ENCODE data around the gene ZDHHC16. TPM values are rescaled to one million over a fixed set of nuclear protein-coding genes. Genes with fewer than 3 reads are reported as not detected.

ZDHHC16 gene
- total RNA-seq, 1 donor from 2014 or later, result 20.7 TPM

DNA sequence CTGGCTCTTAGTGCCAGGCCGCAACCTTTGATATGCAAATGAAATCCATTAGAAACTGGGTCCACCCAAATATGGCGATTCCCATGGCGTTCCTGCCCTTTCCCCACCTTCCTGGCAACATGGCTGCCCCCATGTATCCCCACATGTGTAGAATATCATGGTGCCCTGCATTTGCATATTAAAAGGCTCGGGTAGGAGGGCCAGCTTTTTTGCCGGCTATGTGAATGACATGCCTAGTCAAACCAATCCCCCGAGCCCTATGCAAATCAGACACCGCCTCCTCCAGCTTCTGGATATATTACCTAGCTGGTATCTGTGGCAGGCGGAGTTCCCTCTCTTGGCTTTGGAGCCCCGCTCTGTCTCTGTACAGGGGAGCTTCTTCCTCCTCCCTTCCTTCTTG is 34.0 kb downstream of the ZDHHC16 start:
- DNase-seq, result no peak

DNA sequence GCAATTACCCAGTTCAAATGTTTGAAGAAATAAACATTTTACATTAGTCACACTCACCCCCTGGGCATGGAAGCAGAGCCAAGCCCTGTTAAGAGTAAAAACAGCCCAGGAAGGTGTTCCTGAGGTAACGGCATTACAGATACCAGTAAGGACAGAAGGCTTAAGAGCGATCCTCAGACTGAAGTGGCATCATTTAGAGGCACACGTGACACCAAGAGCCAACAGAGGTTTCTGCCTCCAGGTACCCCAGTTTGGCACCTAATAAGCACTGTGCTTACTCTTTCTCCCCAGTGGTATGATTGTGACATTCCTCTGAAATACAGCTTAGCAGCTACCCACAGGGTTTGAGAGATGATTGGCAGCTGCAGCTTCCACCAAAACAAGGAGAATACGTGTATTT is 35.1 kb downstream of the ZDHHC16 start:
- no peak for DNase-seq

DNA sequence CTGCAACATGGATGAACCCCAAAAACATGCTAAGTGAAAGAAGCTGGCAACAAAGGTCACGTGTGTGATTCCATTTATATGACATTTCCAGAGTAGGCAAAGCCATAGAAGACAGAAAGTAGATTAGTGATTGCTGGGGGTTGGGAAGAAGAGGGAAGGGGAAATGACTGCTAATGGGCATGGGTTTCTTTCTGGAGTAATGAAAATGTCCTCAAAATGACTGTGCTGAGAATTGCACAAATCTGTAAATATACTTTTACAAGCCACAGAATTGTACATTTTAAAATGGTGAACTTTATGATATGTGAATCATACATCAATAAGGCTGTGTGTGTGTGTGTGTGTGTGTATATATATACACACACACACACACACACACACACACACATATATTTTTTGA is 36.4 kb downstream of the ZDHHC16 start:
- DNase-seq, result no peak

DNA sequence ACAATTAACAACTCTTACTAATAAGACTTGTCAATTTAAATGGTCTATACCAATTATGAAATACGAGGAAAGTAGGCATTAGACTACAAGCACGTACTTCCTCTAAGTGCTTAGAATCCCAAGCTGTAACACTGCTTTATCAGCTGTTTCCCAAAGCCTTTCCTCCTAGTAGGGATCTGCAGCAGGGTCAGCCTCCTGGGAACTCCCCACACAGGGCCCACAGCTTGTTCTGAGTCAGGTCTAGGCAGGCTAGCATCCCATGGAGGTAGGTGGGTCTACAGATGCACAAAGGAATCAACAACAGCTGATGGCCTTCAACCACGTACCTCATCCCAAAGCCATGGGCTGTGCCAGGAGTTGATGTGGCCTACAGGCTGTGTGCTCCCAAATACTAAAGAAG is 37.5 kb downstream of the ZDHHC16 start:
- DNase-seq, result no peak

DNA sequence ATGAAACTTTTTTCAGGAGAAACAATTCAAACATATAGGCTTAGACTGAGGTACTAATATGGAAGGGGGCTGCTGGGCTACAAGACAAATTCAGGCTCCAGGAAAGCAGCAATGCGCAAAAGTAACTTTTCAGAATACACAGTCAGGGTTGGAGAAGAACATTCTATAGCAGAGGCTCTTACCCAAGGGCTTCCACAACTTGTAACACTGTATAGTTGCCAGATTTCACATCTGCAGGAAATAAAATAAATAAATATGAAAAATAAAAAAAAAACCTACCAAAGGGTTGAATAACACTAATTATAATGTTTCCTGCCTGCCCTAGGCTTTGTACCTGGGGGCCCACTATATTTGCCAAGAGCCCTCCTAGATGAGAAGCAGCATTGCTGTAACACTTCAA is 37.9 kb downstream of the ZDHHC16 start:
- no peak for DNase-seq

DNA sequence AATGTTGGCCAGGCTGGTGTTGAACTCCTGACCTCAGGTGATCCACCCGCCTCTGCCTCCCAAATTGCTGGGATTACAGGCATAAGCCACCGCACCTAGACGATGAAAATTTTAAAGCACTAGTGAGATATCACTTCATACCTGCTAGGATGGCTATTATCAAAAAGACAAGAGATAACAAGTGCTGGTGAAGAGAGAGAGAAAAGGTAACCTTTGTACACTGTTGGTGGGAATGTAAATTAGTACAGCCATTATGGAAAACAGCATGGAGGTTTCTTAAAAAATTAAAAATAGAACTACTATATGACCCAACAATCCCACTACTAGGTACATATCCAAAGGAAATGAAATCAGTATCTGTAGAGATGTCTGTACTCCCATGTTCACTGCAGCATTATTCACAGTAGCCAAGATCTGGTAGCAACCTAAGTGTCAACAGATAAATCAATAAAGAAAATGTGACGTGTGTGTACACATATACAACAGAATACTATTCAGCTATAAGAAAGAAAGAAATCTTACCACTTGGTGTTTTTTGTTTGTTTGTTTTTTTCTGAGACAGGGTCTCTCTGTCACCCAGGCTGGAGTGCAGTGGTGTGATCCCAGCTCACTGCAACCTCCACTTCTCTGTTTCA is 39.8 kb downstream of the ZDHHC16 start:
- no peak for DNase-seq

DNA sequence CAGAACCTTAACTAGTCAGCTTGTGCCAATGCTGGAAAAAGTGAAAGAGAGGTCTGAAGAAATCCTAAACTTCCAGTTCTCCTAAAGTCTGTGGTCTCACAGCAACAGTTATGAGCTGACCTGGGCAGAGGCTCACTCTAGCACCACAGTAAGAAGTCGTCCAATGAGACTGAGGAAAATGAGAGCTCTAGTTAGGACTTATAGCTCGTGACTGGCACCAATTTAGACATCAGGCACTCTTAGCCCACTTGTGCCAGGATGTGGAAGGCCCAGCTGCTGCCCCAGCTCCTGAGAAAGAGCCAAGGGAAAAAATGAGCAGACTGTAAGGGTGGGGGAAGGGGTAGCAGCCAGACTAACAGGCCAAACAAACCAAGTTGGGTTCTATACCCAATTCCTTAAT is 44.6 kb downstream of the ZDHHC16 start:
- DNase-seq, result no peak

DNA sequence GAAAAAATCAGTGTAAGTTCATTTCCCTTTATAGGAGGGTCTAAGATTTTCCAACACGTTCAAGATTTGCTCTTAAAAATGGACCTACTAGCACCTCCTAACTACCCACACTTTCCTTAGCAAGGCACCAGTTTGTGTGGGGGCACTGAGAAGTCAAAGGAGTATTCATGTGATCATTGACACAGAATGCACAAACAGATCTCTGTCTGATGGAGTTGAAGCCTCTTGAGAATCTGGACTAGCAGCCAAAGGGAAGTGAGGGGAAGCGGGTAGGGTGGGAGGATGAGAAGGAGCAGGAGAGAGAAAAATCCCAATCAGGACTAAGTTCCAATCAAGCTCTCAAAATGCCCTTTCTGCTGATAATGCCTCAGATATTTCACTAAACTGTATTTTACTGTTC is 48.2 kb downstream of the ZDHHC16 start:
- no peak for DNase-seq

DNA sequence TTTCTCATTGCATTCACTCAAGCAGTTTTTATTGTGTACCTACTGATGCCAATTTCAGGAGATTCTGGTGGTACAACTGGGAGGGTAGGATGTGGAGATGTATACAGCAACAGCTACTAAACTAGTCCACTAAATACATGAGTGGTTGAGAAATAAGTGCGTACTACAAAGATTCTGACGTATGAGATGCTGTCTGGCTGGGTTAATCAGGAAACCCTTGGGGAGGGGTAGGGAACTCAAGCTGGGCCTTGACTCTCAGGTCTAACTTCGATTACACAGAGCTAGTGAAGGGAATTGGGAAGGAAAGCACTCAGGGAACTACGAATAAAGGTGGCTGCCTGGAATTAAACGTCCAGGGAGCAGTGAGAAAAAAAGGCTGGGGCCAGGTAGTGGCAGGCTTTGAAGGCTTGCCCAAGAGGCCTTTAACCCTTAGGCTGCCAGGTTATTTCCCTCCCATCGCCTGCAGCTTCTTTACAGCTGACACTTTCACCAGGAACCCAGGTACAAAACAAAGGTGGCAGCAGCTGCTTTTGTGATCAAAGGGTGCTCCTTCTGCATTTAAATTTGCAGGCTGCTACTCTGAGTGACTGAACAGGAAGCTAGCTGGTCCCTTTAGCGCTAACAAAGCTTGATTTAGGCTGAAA is 49.0 kb downstream of the ZDHHC16 start:
- DNase-seq, result no peak

DNA sequence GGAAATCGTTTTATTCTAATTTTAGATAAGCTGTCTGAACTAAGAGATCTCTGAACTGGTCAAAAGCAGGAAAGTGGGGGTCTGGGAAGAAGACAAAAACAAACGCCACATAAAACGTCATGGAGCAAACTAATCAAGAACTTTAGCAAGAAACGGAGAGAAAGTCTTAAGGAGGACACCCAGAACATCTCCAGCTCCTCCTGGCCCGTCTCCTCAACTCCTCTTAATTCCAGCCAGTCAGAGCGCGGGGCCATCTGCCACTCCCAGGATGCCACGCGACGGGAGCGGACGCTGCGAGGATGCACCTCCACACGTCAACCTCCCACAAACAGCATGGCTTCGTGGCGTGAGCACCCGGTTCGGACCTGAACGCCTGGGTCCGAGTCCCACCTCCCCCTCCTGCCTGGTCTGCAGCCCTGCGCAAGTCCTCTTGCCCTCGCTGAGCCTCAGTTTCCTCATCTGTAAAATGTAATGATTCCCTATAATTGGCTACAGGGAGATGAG is 51.6 kb downstream of the ZDHHC16 start:
- no peak for DNase-seq

DNA sequence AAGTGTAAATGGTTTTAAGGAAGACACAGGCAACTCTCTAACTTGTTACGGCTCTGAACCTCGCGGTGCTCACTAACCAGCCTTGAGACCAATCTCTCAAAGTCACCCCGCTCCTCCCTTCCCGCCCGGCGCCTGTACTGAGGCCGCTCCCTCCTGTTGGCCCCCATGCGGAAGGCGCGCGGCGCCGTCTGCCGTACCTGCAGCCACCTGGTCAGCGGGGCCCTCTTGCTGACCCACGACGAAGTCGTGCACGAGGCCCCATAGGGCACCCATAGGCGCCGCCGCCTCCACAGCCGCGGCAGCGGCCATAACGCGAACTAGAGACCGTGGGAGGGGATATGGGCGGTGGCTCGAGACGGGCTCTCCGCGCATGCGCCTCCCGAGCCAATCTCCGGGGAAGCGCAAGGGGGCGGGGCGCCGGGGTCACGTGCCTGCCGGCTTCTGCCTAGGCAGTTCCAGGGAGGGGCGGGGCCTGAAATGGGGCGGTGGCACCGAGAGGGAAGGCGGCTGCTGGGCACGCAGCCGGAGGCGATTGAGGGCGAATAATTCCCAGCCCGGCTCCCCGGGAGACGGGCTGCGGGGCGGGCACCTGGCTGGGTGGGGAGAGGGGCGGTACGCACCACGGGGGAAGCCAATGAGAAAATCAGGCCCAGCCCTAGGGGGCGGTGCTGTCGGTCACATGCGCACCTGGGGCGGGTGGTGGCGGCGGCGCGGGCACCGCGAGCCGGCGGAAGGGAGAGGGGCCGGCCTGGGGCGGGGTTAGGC is 52.3 kb downstream of the ZDHHC16 start, which contains the start of gene MMS19:
Gene MMS19, minus strand, starts transcription at position 347 of the 765 bp plus-strand sequence. Its CDS starts 38 bp downstream, at position 309.
- DNase-seq, result peak; percentile 96

DNA sequence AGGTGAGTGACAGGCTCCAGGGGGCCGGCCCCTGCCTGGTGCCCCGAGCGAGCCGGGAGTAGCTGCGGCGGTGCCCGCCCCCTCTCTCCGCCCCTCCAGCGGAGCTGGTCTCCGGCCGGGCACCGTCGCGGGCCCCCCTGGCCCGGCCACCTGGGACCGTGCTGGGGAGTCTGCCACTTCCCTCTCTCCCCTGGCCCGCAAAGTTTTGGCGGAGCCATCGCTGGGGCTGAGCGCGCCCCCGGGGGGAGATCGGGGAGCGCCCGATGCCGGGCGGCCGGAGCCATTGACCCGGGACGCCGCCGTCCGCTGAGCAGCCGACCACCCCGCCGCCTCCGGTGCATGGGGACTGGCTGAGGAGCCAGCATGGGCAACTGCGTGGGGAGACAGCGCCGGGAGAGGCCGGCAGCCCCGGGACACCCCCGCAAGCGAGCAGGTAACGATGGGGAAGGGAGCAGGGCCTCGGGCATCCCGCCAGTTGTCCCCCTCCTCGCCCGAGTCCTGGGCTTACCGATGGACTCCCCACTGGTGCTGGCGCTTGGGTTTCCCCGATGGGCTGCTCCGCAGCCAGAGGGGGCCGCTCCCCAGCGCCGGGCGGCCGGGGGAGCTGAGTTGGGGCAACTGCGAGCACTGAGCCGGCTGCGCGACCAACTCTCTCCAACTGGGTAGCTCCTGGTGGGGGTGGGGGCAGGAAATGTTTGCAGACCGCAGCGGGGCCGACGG is 53.0 kb downstream of the ZDHHC16 start, which contains the start of gene UBTD1:
Gene UBTD1, plus strand, starts transcription at position 84 of the 720 bp plus-strand sequence. Its CDS starts 280 bp downstream, at position 364.
- no peak for DNase-seq

DNA sequence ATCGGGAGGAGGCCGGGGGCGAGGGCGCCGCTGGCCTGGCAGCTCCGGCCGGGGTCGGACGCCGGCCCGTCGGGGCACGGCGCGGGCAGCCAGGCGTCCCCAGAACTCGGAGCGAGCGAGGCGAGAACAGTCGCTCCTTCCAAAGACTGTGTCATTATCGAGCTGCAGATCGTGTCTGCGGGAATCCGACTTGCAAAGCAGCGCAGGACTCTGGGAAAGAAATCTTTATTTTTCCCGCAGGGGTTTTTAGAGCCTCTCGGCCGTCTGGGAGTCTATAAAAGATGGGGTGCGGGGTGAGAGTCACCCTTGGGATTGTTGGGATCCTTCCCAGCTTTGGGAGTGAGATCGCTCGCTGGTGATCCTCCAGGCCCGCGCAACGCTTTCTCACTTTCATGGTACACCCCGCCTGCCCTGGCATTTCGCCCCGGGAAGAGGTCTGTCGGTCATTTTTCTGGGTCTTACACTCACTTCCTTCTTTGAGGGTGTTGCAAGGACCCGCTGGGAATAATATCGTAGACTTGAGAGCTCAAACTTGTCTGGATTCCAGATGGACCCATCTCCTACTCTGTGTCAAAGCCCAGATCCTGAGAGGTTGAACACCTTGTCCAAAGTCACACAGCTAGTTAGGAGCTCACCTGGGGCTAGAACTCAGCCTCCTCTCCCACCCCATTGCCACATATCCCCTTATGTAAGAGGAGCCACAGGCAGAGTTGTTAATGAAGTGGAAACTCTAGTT is 53.8 kb downstream of the ZDHHC16 start:
- no peak for DNase-seq

DNA sequence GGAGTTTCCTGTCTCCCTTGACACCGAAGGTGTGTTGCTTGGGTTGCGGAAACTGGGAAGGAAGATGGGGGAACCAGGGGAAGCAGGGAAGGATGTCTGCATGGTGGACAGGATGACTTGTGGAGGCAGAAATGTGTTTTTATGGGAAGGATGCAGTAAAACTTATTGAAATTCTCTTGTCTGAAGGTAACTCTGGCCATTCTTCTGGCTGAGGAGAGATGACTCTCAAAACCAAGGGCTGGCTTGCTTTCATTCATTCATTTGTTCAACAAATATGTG is 54.3 kb downstream of the ZDHHC16 start:
- DNase-seq, result no peak

DNA sequence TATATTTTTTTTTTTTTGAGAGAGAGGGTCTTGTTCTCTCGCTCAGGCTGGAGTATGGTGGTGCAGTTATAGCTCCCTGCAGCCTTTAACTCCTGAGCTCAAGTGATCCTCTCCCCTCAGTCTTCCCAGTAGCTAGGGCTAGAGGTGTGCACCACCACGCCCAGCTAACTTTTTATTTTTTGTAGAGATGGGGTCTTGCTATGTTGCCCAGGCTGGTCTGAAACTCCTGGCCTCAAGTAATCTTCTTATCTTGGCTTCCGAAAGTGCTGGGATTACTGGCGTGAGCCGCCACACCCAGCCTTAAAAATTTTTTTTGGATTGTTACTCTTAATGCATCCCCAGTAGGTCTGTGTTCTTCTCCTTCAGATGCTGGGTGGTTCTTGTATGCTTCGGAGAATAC is 56.9 kb downstream of the ZDHHC16 start:
- DNase-seq, result no peak

DNA sequence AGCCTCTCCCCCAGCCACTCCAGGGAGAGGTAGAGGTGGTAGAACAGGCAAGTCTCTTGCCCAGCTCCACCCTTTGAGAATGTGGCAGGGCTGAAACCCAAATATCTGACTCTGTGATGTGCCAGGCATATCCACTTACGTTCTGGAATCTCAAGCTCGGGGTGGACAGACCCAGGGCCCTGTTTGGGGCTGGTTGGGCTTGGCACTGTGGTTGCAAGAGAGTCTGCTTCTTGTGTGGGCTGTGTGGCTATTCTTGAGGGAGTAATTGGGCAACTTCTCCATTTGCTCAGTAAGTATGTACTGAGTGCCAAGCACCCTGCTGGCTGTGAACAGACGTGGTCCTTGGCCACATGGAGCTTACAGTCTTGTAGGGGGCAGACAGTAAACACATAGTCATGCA is 57.4 kb downstream of the ZDHHC16 start:
- no peak for DNase-seq

DNA sequence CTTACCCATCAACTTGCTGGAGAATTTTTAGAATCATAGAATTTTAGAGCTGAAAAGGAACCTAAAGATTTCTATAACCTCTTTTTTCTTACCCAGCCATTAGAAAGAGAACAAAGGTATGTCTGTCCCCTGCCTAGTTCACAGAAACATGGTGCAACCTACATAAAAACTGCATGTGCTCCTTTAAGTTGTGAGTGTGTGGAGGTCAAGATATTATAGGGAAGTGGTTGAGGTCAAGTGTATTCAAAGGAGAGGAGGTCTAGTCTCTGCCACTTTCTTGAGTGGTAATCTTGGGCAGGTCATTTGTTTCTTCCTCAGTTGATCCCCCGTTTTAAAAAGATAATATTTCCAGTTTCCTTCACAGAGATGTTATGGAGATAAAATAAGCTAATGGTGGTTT is 59.2 kb downstream of the ZDHHC16 start:
- no peak for DNase-seq

DNA sequence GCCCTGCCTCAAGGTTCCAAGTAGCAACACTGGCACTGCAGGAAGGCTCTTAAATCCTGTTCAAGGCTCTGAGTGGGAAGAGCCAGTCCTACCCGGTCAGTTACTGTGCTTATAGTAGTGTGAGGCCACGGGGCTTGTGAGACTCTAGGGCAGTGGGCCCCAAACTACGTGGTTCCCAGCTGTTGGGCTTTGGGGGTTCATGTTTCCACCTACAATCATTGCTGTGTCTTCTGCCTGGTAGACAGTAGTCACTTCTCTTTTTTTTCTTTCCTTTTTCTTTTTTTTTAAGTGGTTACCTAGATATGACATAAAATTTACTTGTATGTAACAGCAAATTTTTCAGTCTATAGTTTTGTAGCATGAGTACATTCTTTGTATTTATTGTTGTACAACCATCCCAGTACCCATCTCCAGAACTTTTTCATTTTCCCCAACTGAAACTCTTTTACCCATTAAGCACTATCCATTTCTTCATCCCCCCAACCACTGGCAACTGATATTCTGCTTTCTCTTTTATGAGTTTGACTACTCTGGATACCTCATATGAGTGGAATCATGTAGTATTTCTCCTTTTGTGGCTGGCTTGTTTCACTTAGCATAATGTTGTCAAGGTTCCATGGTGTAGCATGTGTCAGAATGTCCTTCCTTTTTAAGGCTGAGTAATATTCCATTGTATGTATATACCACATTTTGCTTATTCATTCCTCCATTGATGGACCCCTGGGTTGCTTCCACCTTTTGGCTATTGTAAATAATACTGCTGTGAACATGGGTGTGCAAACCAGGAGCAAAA is 60.4 kb downstream of the ZDHHC16 start:
- DNase-seq, result no peak

Data from skin of body (tissue), 2 donors.